Endothelial cell (in vitro differentiated cells): Measurements from ENCODE around the gene PACRG. TPM values are rescaled to one million over a fixed set of nuclear protein-coding genes. Genes with fewer than 3 reads are reported as not detected.

Source experiments
- DNase-seq: peaks from one replicate; pipeline ENCODE4 v3.0.0; 2021; ENCODE audit warnings: low spot score
- H3K27ac Mint-ChIP-seq: one replicate; pipeline ENCODE4 v1.8.0; 2021; ENCODE audit warnings: mixed read lengths, inconsistent platforms; ENCODE audit not compliant: unreplicated experiment
- H3K27me3 Mint-ChIP-seq: one replicate; pipeline ENCODE4 v1.8.0; 2021; ENCODE audit warnings: mild to moderate bottlenecking, moderate library complexity, mixed read lengths, inconsistent platforms; ENCODE audit not compliant: unreplicated experiment
- H3K36me3 Mint-ChIP-seq: one replicate; pipeline ENCODE4 v1.8.0; 2021; ENCODE audit warnings: mild to moderate bottlenecking, low read depth, mixed read lengths, inconsistent platforms; ENCODE audit not compliant: unreplicated experiment
- H3K4me1 Mint-ChIP-seq: one replicate; pipeline ENCODE4 v1.8.0; 2021; ENCODE audit warnings: mild to moderate bottlenecking, mixed read lengths, inconsistent platforms; ENCODE audit not compliant: unreplicated experiment
- H3K4me3 Mint-ChIP-seq: one replicate; pipeline ENCODE4 v1.8.0; 2021; ENCODE audit warnings: mild to moderate bottlenecking, mixed read lengths, inconsistent platforms; ENCODE audit not compliant: unreplicated experiment
- H3K9me3 Mint-ChIP-seq: one replicate; pipeline ENCODE4 v1.8.0; 2021; ENCODE audit warnings: mixed read lengths, inconsistent platforms; ENCODE audit not compliant: unreplicated experiment
- CTCF ChIP-seq: fragments of 200-600 bp; sonication (generic); IDR thresholded peaks from one replicate; pipeline ENCODE4 v1.5.0; 2021; ENCODE audit warnings: antibody characterized with exemption; ENCODE audit not compliant: unreplicated experiment
- total RNA-seq: library from RNA; stranded (reverse); fragmentation: NEBNext Ultra II Directional; extraction: Animal tissue kit (Norgen Biotek cat#: 25700); gene quantifications from one replicate; pipeline ENCODE4 v1.2.1, GENCODE V29; 2021; ENCODE audit not compliant: unreplicated experiment

The PACRG gene
- total RNA-seq, 1 donor from 2014 or later = 1.1 TPM

- Mint-ChIP-seq H3K27me3 (no peaks in the 10 kb centered on the region), H3K4me3 (no peak overlapping the region), H3K27ac (no peak overlapping the region), H3K4me1 (no peaks in the 10 kb centered on the region), H3K36me3 (no peaks in the 10 kb centered on the region), H3K9me3 (no peaks in the 10 kb centered on the region)
- no peak for DNase-seq
- no peak for TF ChIP-seq CTCF
Observed at GRCh38 chr6:163296835-163297519, 569.2 kb downstream of the PACRG start.

GRCh38 chr6:163298079-163298830, 570.5 kb downstream of the PACRG start:
- Mint-ChIP-seq H3K4me3 (no peak overlapping the region), H3K9me3 (no peaks in the 10 kb centered on the region), H3K27me3 (no peaks in the 10 kb centered on the region), H3K36me3 (no peaks in the 10 kb centered on the region), H3K4me1 (no peaks in the 10 kb centered on the region), H3K27ac (no peak overlapping the region)
- no peak for TF ChIP-seq CTCF
- DNase-seq = no peak

GRCh38 chr6:163300838-163301237, 573.1 kb downstream of the PACRG start:
- no peak for TF ChIP-seq CTCF
- H3K9me3 Mint-ChIP-seq = no peaks in the 10 kb centered on the region
- H3K4me1 Mint-ChIP-seq = peaks cover 4% of the 10 kb centered on the region
- H3K36me3 Mint-ChIP-seq = no peaks in the 10 kb centered on the region
- H3K27ac Mint-ChIP-seq = no peak overlapping the region
- no peak overlapping the region for H3K4me3 Mint-ChIP-seq
- no peaks in the 10 kb centered on the region for H3K27me3 Mint-ChIP-seq
- DNase-seq = no peak

GRCh38 chr6:163301726-163302635, 574.2 kb downstream of the PACRG start:
- Mint-ChIP-seq H3K27me3 (no peaks in the 10 kb centered on the region), H3K4me3 (no peak overlapping the region), H3K36me3 (no peaks in the 10 kb centered on the region), H3K27ac (no peak overlapping the region), H3K4me1 (peaks cover 4% of the 10 kb centered on the region), H3K9me3 (no peaks in the 10 kb centered on the region)
- DNase-seq = no peak
- no peak for TF ChIP-seq CTCF
